Activated CD4-positive, alpha-beta T cell treated with anti-CD3 and anti-CD28 coated beads, Interleukin-2, amount 50 U/mL, for 4 hours (primary cell): ENCODE results near the gene RUBCN.
"Not testable (repeated sequence)": the region's sequence is repeated elsewhere in the genome, so short reads cannot be mapped to it uniquely, and the experiment has no call there.

Source experiments
- DNase-seq, 2 experiments: peaks; one replicate each; pipeline ENCODE4 v3.0.0-alpha.2; 2020

RUBCN gene

DNA sequence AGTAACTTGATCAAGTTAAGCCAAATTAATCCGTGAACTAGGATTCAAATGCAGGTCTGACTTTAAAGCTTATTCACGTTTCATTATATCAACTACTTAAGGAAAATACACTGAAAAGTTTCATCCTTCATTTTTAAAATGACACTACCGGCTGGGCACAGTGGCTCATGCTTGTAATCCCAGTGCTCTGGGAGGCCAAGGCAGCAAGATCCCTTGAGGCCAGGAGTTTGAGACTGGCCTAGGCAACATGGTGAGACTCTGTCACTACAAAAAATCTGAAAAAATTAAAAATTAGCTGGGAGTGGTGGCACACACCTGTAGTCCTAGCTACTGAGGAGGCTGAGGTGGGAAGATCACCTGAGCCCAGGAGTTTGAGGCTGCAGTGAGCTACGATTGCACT, 3.7 kb downstream of the RUBCN start:
- DNase-seq, result no peak

DNA sequence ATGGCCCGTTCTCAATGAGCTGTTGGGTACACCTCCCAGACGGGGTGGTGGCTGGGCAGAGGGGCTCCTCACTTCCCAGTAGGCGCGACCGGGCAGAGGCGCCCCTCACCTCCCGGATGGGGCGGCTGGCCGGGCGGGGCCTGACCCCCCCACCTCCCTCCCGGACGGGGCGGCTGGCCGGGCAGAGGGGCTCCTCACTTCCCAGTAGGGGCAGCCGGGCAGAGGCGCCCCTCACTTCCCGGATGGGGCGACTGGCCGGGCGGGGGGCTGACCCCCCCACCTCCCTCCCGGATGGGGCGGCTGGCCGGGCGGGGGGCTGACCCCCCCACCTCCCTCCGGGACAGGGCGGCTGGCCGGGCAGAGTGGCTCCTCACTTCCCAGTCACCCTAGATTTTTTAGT, 5.2 kb downstream of the RUBCN start:
- DNase-seq, result not testable (repeated sequence)

DNA sequence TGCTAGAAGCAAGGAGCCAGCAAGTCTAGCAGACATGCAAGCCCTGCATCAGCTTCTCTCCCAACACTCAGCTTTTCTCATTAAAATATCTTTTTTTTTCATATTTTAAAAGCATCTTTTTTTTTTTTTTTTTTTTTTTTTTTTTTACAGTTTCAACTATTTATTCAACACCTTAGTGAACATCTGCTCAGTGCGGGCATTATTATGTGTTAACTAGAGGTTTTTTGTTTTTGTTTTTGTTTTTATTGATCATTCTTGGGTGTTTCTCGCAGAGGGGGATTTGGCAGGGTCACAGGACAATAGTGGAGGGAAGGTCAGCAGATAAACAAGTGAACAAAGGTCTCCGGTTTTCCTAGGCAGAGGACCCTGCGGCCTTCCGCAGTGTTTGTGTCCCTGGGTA, 5.9 kb downstream of the RUBCN start:
- not testable (repeated sequence) for DNase-seq

DNA sequence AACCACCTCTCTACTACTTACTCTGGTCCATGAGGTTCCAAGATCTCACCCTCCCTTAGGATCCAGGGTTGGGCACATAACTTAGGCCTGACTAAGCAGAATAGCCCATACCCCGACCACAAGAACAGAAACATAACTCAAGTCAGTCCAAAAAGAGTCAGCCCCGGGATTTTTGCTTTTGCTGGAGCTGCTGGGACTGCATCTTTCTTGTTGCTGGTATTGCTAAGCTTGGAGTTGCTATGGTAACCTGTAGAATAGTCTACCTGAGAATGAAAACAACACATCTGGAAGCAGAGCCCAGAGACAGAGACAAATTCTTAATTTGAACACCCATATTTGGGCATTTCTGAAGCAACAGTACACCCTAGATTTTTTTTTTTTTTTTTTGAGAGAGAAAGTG, 6.5 kb downstream of the RUBCN start:
- DNase-seq, result no peak

DNA sequence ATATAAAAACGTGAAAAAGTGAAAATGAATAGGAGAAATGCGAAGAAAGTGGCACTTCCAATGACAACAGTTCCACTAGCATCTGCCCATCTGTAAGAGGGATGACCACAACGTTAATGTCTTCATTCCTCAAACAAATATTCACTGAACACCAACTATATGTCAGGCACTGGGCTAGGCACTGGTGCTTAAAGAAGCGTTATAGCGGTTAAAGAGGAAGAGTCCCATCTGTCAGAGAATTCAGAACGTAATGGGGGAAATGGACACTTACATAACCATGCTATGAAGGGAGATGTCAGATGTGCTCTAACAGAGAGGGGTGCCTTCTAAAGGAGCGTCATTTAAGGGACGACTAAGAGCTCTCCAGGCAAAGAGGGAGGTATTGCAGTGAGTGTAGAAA, 8.2 kb downstream of the RUBCN start:
- DNase-seq, result no peak

DNA sequence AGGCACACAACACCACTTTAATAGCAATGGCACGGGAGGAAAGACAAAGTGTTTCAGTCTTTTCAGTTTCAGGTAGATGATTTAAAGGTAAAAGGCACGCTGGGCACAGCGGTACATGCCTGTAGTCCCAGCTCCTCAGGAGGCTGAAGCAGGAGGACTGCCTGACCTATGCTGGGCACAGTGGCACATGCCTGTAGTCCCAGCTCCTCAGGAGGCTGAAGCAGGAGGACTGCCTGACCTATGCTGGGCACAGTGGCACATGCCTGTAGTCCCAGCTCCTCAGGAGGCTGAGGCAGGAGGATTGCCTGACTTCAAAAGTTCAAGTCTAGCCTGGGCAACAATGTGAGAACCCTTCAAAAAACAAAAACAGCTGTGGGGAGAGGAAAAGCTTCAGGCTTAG, 8.8 kb downstream of the RUBCN start:
- not testable (repeated sequence) for DNase-seq

DNA sequence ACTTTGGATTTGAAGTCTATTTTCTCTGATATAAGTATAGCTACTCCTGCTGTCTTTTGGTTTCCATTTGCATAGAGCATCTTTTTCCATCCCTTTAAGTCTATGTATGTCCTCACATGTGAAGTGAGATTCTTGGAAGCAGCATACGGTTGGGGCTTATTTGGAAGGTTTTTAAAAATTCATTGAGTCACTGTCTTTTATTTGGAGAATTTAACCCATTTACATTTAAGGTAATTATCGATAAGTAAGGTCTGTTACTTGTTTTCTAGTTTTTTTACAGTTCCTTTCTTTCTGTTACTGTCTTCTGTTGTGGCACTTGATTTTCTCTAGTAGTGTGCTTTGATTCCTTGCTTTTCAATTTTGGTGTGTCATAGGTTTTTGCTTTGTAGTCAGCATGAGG, 14.0 kb downstream of the RUBCN start:
- DNase-seq, result no peak

DNA sequence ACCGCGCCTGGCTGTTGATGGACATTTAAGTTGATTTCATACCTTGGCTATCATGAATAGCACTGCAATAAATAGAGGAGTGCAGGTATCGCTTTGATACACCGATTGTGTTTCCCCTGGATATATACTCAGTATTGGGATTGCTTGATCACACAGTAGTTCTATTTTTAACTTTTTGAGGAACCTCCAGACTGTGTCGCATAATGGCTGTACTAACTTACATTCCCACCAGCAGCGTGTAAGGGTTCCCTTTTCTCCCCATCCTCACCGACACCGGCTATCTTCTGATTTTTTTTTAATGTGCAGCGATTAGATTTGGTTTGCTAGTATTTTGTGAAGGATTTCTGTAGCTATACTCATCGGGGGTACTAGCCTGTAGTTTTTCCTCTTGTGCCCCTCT, 16.0 kb downstream of the RUBCN start:
- DNase-seq, result no peak

DNA sequence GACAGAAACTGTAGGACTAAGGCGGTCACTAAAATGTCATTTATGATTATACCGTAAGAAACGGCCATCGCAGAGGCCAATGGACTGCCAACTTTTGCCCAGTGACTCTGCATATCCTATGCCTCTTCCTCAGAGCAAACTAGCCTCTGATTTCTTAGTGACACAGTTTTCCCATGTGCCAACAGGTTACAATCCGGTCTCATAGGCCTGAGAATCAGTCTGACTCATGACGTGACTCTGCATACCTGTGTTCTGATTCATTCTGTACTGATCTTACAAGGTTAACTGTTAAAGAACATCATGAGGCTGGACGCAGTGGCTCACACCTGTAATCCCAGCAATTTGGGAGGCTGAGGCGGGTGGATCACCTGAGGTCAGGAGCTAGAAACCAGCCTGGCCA, 17.8 kb downstream of the RUBCN start:
- DNase-seq, result no peak

DNA sequence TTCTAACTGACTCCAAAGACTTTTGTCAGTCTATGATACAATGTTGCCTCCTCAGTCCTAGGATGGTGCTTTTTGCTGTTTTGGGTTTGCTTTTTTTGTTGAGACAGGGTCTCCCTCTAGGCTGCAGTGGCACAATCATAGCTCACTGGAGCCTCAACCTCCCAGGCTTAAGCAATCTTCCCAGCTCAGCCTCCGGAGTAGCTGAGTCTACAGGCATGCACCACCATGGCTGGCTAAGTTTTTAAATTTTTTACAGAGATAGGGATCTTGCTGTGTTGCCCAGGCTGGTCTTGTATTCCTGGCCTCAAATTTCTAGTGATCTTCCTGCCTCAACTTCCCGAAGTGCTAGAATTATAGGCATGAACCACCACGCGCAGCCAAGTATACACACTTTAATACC, 22.5 kb downstream of the RUBCN start:
- no peak for DNase-seq

DNA sequence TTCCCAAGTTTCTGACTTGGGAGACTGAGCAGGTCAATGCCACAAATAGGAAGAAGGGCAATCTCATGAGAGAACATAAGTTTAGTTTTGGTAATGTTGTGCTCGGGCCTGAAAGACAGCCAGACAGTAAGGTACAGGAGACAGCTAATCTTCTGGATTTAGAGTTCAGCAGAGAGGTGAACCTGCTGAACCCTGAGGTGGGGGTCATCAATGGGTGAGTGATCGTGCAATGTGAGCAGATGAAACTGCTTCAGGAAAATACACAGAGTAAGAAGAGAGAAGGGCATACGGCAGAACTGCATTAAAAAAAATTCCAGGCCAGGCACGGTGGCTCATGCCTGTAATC, 23.3 kb downstream of the RUBCN start:
- no peak for DNase-seq

DNA sequence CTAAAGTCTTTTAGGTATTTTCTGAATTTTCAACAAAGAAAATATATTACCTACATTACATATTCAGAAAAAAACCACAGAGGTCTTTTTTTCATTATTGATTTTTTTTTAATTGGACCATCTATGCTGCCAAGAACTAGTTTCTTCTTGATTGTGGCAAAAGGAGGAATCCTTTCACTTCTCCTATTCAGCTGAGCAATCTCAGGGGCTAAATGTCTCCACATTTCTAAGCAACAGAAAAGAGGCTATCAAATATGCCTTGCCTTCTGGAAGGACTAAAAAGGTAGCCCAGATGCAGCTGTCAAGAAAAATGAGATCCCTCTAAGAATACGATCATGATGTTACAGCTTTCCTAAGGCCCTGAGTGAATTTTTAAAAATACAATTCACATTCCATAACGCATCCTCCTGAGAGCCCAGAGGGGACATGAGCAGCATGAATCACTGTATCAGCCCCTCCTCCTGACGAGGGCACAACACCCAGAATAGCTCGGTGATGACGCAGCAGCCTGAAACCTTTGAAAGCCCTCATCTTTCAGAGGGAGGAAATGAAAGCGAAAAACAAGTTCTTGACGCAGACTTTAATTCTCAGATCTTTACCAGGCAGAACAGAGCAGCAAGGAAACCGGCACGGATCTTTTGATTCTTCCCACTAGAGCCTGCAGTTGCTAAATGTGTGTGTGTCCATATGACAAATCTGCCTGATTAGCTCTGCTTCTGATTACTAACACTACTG, 24.6 kb downstream of the RUBCN start:
- peak; percentile 83 to 85 for DNase-seq

DNA sequence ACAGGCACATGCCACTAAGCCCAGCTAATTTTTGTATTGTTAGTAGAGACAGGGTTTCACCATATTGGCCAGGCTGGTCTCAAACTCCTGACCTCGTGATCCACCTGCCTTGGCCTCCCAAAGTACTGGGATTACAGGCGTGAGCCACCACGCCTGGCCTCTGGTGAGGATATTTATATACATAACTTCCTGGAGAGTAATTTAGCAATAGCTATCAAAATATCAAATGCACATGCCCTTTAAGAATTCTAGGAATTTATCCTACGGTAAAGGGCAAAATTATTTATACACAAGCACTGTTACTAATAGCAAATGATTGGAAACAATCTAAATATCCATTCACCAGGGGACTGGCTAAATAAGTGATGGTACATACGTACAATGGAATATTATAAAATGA, 25.7 kb downstream of the RUBCN start:
- DNase-seq, result not testable (repeated sequence)

DNA sequence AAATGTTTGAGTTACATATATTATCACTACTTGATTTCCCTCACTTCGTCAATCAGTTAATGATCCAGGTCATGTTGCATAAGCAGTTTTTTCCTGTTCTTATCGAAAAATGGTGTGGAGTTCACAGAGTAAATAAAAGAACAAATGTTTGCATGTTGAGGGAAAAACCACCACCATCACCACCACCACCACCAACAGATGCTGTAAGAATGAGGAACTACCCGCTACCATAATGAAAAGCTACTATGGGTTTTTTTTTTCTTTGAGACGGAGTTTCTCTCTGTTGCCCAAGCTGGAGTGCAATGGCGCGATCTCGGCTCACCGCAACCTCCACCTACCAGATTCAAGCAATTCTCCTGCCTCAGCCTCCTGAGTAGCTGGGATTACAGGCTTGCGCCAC, 27.6 kb downstream of the RUBCN start:
- no peak for DNase-seq

DNA sequence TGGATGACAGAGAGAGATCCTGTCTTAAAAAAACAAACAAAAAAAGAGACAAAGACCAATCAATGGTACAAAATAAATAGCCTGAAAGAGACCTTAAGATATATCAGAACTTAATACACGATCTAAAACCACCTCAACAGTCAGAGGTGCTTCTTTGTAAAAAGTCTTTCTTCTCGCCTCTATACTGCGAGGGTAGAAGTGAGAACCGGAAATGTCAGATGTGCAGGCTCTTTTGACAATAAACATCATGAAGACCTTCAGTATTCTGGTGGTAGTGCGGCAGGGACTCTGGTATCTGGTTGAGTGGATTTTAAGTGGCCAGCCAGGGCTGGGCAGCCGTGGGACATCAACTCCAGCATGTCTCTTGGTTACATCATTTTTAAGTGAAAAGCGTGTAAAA, 30.0 kb downstream of the RUBCN start:
- no peak for DNase-seq

DNA sequence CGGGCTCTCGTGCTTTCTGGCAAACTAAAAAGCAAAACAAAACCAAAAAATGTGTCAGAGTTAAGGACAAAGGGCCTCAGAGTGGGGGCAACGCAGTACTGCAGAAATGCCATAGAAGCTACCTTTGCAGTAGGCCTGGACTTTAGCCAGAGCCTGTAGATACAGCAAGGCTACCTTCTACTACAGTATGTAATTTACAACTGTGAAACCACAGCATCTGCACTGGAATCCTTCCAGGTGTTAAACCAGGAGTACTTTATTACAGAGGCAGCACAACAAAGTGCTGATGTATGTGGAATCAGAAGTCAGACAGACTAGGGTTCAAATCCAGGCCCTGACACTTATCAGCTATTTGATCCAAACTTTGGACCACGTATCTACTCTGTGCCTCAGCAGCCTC, 34.9 kb downstream of the RUBCN start:
- DNase-seq, result no peak

DNA sequence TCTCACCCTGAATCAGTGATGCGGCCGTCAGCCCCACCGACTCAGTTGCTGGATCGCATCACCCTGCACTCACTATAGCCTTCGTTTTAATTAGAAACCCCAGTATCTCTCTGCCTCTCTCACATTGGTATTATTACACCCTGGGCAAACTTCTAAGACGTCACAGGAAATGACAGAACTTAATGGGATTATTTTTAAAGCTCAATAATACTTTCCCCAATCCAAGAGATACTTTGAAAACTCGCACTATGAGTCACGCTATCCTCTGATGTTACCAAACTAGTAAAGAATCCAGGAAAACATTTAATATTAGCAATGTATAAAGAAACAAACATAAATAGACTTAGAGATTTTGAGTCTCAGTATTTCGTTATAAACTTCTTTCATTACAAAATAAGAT, 36.6 kb downstream of the RUBCN start:
- no peak for DNase-seq

DNA sequence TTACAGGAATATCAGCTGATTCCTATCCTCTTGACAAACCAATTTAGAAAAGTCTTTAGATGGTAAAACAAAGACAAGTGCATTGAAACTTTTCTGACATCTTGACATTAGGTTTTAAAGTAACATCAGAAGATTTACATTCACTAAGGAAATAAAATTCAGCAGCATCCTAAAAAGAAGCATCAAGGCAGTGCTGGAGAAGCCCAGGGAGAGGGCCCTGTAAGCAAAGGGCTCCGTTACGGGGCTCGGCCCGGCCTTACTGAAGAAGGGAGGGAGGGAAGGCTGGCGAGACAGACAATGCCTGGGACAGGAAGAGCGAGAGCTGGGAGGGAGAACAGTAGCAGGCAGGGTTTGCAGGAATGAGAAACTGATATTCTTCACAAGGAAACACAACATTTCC, 39.3 kb downstream of the RUBCN start:
- no peak for DNase-seq

DNA sequence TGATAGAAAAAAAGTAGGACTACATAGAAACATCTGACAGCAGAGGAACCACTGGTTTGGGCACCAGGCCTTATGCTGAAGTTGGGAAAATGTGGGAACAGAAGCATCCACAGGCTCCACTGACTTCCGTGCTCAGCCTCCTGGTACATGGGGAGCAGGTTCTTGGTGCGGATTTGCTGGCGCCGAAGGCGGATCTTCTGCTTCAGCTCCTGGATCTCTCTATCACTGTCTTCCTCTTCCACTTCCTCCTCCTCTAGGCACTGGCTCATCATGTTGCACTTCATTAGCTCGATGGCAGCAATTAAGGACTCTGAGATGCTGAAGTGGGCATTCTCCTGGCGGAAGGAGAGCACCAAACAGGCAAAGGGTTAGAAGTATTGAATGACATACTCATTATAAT, 42.5 kb downstream of the RUBCN start:
- DNase-seq, result no peak

DNA sequence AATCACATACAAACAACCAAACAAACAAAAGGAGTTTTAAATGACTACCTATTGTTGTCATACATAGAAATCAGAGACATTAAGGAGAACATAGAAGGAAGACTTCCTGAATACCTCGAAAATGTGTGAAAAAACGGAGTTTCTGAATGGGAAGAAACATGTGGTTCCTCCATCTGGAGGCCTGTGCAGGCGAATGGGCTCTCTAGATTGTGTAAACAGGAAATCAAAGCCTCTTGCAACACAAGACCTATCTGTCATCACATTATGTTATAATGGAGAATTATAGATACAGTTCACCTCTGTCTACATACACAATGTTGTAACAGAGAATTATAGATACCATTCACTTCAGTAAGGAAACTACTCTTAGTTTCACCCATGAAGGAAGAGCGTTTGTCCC, 44.1 kb downstream of the RUBCN start:
- DNase-seq, result no peak

DNA sequence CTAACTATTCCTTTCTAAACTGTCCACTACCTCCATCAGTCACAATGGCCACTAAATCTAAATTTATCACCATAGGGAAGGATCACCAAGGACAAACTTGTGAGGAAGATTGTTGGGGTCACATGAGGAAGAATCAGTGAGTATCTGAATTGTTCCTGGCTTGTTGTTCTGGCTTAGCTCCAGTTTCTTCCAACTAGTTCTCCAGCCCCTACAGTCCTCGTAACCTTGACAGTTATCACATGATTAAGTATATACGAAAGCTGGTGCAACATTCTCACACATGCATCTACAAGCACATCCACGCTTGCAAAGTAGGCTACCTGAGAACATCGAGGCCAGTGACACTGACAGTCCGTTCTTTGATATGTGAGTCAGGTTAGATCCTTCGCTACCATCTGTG, 46.0 kb downstream of the RUBCN start:
- DNase-seq, result no peak

DNA sequence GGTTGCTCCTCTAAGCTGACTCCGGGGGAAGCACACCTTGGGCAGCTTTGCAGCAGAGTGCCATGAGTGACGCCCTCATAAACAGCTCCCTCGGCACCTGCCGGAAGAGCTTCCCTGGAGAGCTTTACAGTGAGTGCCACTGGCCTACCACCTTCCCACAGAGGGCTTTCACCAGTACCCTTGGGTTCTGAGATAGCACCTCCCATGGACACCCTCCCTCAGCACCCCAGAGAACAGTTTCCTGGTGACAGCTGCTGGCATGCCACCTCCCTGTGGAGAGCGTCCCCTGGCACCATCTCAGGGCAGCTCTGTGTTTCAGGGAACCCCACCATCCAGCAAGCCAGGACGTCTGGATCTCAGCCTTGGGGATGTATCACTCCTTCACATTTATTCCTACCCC, 49.1 kb downstream of the RUBCN start:
- DNase-seq, result no peak

DNA sequence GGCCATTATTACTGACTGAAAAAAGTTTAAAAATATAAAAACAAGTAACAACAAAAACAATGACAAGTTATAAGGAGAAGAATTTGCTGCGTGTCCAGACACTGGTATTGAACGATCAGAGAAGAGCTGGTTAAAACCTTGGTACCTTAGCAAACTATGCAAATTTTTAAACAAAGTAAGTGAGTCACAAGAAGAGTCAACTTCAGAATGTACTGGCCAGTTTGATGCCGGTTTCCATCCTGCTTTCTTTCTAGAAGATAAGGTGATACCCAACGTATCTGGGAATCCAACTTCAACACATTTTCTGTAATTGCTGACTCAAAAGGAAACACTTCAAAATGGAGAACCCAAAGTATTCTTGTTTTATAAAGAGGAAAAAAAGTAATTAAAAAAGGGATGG, 49.8 kb downstream of the RUBCN start:
- DNase-seq, result no peak

DNA sequence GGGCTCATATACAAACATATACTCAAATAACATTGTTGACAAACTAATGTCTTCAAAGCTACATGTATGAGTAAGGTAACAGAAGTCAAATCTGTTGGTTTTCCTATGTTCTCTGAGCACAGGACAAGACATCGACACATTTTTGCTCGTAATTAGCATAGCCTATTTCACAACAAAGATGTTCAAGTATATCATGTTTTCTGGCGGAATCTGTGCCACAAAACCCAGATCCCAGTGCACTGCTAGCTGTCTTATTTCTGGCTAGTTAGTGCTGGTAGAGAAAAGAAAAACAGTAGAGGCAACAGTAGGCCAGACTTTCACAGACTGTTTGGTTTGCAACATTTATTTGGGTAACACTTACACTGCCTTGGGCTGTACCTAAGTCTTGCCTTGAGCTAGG, 51.2 kb downstream of the RUBCN start:
- no peak for DNase-seq

DNA sequence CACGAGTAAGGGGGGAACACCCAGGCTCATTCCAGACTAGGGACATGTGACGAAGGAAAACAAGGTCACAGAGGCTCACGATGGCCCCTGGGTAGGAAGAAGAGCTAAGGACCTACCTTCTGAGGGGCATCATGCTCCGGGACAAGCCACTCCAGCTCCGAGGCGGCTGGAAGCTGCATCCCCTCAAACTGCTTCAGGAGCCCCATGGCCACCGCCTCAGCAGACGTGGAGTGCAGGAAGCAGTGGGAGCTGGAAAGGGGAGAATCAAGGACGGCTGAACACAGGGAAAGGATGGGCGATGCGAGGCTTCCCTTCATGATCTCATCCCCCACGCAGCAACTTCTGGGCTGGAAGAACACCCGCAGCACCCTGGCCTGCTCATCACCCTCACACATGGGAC, 53.5 kb downstream of the RUBCN start:
- DNase-seq, result no peak

DNA sequence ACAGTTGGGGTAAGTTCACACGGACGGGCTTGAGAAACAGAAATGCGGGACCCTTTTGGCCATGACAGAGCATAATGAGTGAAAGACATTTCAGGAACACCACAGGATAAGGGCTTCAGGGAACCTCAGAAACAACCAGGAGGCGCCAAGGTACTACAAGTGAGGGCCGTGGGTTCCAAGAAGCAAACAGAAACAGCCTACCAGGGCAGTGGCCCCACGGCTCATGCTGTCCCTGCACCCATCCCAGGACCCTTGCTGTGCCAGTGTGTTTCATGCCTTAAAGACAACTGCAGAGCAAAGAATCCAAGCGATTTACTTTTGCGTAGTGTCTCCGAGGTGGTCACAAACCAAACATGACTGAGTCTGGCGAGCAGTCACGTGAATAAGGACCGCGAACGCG, 54.0 kb downstream of the RUBCN start:
- no peak for DNase-seq
